ENCODE measurements around the gene STK10.

Gene STK10

DNA sequence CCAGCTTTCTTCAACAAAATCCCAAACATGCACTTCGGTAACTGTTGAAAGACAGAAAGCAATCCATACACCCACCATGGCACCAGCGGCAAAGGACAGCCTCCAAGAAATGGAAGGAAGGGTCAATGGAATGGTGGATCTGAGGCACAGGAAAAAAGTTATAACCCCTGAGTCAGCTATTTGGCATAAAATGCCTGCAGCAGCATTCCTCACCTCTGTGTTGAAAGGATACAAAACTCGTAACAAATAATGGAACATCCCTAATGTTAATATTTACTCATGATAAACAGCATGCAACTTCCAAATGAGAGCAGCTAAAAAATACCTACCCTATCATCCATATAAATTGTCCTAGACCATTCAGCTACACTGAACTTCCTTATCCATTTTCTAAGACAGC, 191.0 kb downstream of the STK10 start:
- TF ChIP-seq CTCF (IDR thresholded peaks at IDR 0.05; ENCODE audit: low read depth, low read length): no peak

GRCh38 chr5:171992813-171993212, 195.2 kb downstream of the STK10 start:
- no peak for DNase-seq (ENCODE audit: extremely low read depth, low read depth)
- no peak for TF ChIP-seq CTCF (IDR thresholded peaks at IDR 0.05; ENCODE audit: low read depth, low read length)

More for the DNA sequence above, 191.0 kb downstream of the STK10 start:
- DNase-seq (ENCODE audit: extremely low read depth, low read depth): no peak

DNA sequence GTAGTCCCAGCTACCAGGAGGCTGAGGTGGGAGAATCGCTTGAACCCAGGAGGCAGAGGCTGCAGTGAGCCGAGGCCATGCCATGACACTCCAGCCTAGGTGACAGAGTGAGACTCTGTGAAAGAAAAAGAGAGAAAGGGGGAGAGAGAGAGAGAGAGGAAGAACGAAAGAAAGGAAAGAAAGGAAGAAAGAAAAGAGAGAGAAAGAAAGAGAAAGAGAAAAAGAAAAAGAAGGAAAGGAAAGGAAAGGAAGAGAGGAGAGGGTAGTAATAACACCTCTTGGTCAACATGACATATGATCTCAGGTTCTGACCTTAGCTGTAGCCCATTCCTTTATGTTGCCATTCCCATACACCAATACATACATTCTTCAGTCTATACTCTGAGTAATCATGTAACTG, 195.7 kb downstream of the STK10 start:
- no peak for TF ChIP-seq CTCF (IDR thresholded peaks at IDR 0.05; ENCODE audit: low read depth, low read length)

More for the DNA sequence above, 195.7 kb downstream of the STK10 start:
- no peak for DNase-seq (ENCODE audit: extremely low read depth, low read depth)
